ENCODE results near the gene MAP1LC3B2.

Gene MAP1LC3B2

GRCh38 chr12:116616536-116617248 is 57.5 kb downstream of the MAP1LC3B2 start:
- Histone ChIP-seq H3K36me3 (ENCODE audit: insufficient read depth, low read length) (no peaks in the 10 kb centered on the region), H3K9ac (ENCODE audit: low read depth, low read length) (no peak overlapping the region), H3K4me1 (ENCODE audit: insufficient read depth, low read length) (peaks cover 13% of the 10 kb centered on the region), H3K9me3 (ENCODE audit: control insufficient read depth, insufficient read depth, low read length) (no peaks in the 10 kb centered on the region)

- Histone ChIP-seq H3K9me3 (ENCODE audit: control insufficient read depth, insufficient read depth, low read length) (peaks cover 9% of the 10 kb centered on the region), H3K9ac (ENCODE audit: low read depth, low read length) (no peak overlapping the region), H3K36me3 (ENCODE audit: insufficient read depth, low read length) (no peaks in the 10 kb centered on the region)
Observed at GRCh38 chr12:116619246-116619645, 60.1 kb downstream of the MAP1LC3B2 start.

GRCh38 chr12:116620124-116620491 is 60.9 kb downstream of the MAP1LC3B2 start:
- Histone ChIP-seq H3K9ac (ENCODE audit: low read depth, low read length) (no peak overlapping the region), H3K9me3 (ENCODE audit: control insufficient read depth, insufficient read depth, low read length) (peaks cover 9% of the 10 kb centered on the region), H3K4me1 (ENCODE audit: insufficient read depth, low read length) (peaks cover 13% of the 10 kb centered on the region), H3K36me3 (ENCODE audit: insufficient read depth, low read length) (no peaks in the 10 kb centered on the region)

More at GRCh38 chr12:116619246-116619645, 60.1 kb downstream of the MAP1LC3B2 start:
- H3K4me1 ChIP-seq (ENCODE audit: insufficient read depth, low read length): peaks cover 13% of the 10 kb centered on the region

GRCh38 chr12:116620492-116621191 is 61.5 kb downstream of the MAP1LC3B2 start:
- H3K4me1 ChIP-seq (ENCODE audit: insufficient read depth, low read length): peaks cover 13% of the 10 kb centered on the region
- no peaks in the 10 kb centered on the region for H3K36me3 ChIP-seq (ENCODE audit: insufficient read depth, low read length)
- no peak overlapping the region for H3K9ac ChIP-seq (ENCODE audit: low read depth, low read length)
- peaks cover 9% of the 10 kb centered on the region for H3K9me3 ChIP-seq (ENCODE audit: control insufficient read depth, insufficient read depth, low read length)

GRCh38 chr12:116621194-116621593 is 62.0 kb downstream of the MAP1LC3B2 start:
- no peaks in the 10 kb centered on the region for H3K36me3 ChIP-seq (ENCODE audit: insufficient read depth, low read length)
- H3K4me1 ChIP-seq (ENCODE audit: insufficient read depth, low read length): peaks cover 13% of the 10 kb centered on the region
- H3K9me3 ChIP-seq (ENCODE audit: control insufficient read depth, insufficient read depth, low read length): peaks cover 9% of the 10 kb centered on the region
- H3K9ac ChIP-seq (ENCODE audit: low read depth, low read length): no peak overlapping the region

- H3K4me1 ChIP-seq (ENCODE audit: insufficient read depth, low read length): peaks cover 6% of the 10 kb centered on the region
- H3K9me3 ChIP-seq (ENCODE audit: control insufficient read depth, insufficient read depth, low read length): peaks cover 9% of the 10 kb centered on the region
- H3K9ac ChIP-seq (ENCODE audit: low read depth, low read length): no peak overlapping the region
- no peaks in the 10 kb centered on the region for H3K36me3 ChIP-seq (ENCODE audit: insufficient read depth, low read length)
Observed at GRCh38 chr12:116624516-116624915, 65.3 kb downstream of the MAP1LC3B2 start.

GRCh38 chr12:116626153-116626552 is 67.0 kb downstream of the MAP1LC3B2 start:
- Histone ChIP-seq H3K36me3 (ENCODE audit: insufficient read depth, low read length) (no peaks in the 10 kb centered on the region), H3K9ac (ENCODE audit: low read depth, low read length) (no peak overlapping the region), H3K9me3 (ENCODE audit: control insufficient read depth, insufficient read depth, low read length) (peaks cover 9% of the 10 kb centered on the region), H3K4me1 (ENCODE audit: insufficient read depth, low read length) (peaks cover 6% of the 10 kb centered on the region; the same call in 1 of the 2 replicates)
